ENCODE measurements around the gene ASB11.

ASB11 gene, protein sequence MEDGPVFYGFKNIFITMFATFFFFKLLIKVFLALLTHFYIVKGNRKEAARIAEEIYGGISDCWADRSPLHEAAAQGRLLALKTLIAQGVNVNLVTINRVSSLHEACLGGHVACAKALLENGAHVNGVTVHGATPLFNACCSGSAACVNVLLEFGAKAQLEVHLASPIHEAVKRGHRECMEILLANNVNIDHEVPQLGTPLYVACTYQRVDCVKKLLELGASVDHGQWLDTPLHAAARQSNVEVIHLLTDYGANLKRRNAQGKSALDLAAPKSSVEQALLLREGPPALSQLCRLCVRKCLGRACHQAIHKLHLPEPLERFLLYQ

DNA sequence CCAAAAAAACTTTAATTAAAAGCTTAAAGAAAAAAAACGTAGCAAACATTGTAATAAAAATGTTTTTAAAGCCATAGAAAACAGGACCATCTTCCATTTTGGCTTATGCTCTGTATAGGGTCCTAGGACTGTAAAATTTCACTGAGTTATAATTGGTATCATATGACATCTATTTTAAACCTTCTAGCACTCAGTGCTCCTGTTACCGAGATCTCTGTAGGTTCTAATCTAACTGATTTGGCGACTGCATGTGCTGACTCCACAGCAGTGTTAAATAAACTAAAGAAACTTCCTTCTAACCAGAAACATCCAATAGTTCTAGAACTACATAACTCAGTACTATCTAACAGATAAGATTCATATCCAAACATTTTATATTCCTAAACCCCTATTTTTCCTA, at the start of gene ASB11:
TSS of gene ASB11 (minus strand) at position 132 of the 400 bp plus-strand sequence. CDS start at position 97, 35 bp downstream.
- no peak for DNase-seq
- intact Hi-C loops (cut with DNase I), result no loop called here

DNA sequence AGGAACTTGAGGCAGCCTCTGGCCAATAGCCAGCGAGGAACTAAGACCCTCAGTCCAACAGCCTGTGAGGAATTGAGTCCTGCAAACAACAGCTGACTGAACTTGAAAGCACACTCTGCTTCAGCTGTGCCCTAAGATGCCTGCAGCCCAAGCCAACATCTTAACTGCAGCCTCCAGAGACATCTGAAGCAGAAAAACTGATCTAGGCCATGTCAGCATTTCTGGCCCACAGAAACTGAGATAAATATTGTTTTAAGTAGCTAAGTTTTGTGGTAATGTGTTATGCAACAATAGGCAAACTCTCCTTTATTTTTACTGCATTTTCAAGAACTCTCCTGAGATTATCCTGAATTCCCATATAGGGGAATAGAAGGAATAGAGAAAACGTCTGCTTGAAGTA, 44.3 kb upstream of the ASB11 start:
- DNase-seq, result no peak
- intact Hi-C loops (cut with DNase I), result no loop called here

DNA sequence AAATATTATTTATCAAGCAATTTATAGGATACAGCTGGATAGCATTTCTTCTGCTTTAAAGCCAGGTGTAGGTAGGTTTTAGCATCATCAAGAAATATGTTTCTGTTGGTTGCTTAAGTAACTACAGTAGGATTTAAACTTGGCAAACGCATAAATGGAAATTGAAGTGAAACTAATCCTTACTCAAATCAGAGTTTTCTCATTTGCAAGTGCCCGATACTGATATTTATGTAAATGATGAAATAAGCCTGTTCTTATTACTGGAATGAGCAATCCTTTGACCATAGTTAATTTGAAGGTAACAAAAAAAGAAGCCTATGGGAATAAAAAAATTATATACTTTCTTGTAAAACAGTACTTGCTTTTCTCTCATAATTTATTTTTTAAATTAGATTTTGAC, 43.1 kb upstream of the ASB11 start:
- intact Hi-C loops (cut with DNase I), result no loop called here
- DNase-seq, result no peak

DNA sequence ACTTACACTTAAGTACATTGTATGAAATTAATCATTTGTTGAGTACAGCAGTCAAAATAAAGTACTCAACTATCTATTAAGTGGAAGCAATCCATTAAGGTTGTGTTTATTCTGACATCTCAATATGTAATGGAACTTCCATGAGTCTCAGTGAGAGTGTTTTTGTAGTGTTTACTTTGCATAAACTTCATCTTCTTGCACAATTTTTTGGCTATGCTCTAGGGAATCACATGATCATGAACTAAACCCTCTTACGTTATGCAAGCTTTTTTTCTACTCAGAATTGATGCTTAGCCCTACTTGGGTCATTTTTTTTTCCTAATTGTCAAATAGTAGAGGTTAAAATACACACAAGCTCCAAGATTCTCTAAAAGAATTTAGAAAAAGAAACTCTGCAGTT, 41.0 kb upstream of the ASB11 start:
- no peak for DNase-seq
- intact Hi-C loops (cut with DNase I), result no loop called here

DNA sequence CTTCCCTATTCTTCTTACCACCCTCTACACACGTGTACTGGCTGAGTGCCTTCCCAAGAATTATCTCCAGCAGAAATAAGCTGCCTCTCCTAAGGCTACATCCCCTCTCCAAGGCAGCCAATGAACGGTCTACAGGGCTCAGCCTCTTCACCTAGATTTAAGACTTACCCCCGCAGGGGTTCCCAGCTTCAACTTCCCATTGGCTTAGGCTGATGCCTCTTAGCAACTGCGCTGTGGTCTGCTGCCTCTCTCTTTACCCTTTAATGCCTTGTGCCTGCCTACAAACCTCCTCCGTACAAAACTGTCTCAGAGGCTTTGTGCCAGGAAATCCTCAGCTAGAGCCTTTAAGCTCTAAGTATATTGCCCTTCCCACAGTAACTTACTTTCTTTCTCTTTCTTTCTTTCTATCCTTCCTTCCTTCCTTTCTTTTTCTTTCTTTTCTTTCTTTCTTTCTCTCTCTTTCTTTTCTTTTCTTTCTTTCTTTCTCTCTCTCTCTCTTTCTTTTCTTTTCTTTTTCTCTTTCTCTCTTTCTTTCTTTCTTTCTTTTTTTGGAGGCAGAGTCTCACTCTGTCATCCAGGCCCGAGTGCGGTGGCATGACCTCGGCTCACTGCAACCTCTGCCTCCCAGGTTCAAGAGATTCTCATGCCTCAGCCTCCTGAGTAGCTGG, 35.0 kb upstream of the ASB11 start:
- DNase-seq, result no peak
- intact Hi-C loops (cut with DNase I), result no loop called here

DNA sequence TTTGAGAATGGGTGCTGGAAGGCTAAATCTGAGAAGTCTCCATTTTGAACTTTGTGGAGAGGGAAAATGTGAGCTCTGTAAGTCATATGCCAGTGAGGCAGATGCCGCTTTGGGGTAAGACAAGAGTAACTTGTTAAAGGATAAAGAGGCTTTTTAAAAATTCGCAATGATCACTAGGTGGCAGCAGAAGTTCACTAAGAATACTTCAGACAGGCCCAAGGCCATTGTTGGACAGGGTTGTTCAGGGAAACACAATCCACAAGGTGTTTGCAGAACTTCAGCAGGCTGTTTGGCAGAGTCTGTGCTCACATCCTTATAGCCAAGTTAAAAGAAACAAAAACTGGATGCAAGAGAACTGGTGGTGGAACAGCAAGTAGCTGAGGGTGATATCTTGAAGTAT, 33.6 kb upstream of the ASB11 start:
- intact Hi-C loops (cut with DNase I), result loop anchor here (2.0 to 5.0 kb wide), 2 partner anchors 120 to 218 kb away; no protein-coding TSS in a partner anchor
- DNase-seq, result peak in 1 of 10 donors; percentile 18

DNA sequence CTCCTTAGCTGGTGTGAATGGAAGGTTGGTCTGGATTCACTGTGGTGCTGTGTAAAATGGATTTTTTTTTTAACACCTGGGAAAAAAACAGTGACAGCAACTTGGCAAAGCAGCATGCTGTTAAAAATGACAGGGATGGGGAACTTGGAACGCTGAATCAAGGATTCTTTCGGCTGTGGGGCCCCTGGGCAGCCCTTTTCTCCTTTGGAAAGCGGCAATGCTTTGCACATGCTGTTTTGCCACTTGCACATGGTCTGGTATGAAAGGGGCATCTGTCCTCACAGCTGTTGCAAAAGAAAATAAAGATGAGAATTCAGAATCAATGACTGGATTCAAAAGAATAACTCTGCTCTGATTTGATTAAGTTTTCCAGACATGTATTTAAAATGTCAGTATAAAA, 30.5 kb upstream of the ASB11 start:
- DNase-seq, result no peak
- intact Hi-C loops (cut with DNase I), result loop anchor here (5.0 kb wide), 1 partner anchor 221 kb away; no protein-coding TSS in a partner anchor

DNA sequence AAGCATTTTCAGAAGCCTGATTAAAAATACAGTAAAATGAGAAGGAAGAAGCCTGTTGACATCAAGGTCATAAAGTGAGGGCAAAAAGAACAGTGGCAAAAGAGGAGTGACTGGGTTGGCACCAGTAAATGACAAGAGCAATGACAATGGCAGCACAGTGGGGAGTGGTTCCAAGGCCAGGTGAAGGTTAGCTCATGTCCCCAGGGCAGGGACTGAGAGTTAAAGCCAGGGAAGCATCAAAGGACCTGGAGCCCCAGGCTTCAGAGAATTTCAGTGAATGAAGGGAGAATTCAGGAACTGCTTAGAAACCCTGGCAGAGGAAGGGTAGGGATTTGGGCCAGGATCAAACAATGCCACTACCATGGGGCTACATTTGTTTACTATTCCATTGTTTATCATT, 28.7 kb upstream of the ASB11 start:
- no peak for DNase-seq
- intact Hi-C loops (cut with DNase I), result no loop called here

DNA sequence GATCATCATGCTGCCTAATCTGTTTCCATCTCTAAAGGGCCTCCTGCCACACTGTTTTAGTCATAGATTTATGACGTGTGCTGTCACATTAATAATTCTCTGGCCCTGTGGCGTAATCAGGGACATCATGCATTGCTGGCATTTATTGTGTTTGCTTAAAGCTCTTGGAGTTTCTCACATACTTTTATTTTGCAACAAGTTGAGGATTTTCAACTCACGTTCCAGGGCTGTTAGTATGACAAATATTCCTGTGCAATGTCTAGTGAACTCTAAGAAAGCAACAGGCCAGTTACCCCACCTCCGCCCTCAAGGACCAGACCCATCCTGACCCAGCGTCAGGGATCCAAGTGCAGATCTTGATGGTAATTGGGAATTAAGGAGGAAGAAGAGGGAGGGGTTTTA, 27.6 kb upstream of the ASB11 start:
- intact Hi-C loops (cut with DNase I), result no loop called here
- DNase-seq, result no peak

DNA sequence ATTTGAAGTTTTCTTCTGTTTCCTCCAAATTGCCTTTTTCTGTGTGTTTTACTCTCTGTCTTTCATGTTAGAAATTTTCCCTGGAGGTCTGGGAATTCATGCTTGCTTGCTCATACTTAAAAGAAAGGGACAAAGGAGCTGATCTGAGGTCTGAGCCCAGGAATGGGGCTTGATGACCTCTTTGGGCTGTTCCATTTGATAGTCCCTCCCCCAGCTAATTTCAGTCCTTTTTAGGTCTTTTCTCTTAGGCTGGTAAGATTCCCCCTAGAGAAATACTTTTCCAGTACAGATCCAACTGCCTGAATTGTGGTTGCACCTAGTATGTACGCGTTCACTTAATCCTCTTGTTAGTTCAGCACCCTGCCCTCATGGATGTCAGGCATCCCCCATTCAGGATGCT, 25.4 kb upstream of the ASB11 start:
- intact Hi-C loops (cut with DNase I), result no loop called here
- no peak for DNase-seq

DNA sequence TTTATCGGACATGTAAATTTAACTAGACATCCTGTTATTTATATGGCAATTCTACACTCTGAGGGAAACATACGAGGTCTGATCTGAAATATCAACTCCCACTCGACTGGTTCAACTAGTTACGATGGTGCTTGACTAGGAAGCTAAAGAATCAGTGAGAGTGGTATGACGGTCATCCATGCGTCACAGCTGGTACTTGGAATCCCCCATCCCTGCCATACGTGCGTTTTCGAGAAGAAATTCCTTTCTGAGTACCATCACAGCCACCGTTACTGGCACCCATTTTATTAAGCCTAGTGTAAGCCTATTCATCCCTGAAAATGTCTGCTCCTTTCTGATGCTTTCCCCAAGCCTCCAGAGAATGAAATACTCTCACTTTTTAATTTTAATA, 20.6 kb upstream of the ASB11 start:
- intact Hi-C loops (cut with DNase I), result no loop called here
- DNase-seq, result peak in 2 of 10 donors; percentile 16 to 72

DNA sequence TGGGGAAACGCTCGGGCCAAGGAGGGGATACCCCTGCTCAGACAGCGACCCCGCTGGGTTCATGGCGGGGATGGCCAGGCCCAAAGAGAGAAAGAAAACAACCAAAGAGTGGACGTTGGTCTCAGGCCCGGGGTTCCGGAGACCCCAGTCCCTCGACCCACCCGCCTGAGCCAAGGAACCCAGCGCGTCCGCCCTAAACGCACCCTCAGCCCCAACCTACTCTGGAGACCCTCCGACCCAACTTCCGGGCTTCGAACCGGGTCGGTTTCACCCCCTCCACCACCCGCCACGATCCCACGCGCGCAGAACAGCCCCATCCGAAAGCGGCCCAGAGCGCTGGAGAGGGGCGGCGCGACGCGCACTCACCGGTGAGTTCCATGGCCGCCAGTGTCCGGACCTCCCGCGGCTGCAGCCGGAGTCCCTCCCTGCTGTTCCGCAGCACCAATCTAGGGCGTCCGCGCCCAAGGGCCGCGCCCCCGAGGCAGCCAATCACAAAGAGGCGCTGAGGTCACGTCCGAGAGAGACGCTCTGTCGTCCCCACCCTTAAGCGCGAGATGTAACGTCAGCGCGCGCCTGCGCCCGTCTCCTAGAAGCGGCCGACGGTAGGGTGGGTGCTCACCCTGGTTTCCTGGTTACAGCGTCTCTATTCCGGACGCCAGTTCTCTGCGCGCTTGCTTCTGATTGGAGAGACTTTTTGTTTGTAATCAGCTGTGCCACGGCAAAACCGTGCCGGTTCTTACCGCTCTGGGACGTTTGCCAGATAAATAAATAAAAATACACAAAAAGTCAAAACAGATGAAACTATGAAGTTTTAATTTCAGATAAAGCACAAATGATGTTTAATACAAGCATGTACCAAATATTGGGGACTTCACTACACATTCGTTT, 19.9 kb upstream of the ASB11 start, which contains the start of gene PIGA:
TSS of gene PIGA (minus strand) at position 389 of the 888 bp plus-strand sequence. CDS start 3,593 bp downstream, outside the sequence.
- peak; percentile 88 to 99 (median 93) for DNase-seq

DNA sequence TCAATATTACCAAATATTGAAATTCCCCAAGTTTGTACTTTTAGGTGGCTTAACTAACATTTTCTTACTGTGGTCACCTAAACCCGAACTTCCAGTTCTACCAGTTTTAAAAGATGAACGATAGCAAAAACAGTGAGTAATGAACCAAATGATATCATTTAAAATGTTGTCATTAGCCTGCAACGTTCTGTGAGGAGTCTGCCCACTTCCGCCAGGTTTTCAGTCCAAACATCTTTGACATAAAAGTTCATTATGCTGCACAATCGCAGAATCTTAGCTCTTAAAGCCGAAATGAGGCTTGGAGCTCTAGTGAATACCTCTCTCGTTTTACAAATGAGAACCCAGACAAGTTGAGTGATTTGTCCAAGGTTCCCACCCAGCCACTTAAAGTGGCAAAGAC, 19.1 kb upstream of the ASB11 start:
- no peak for DNase-seq
- intact Hi-C loops (cut with DNase I), result no loop called here

More for the DNA sequence above, 19.9 kb upstream of the ASB11 start, which contains the start of gene PIGA:
- intact Hi-C loops (cut with DNase I), result no loop called here

DNA sequence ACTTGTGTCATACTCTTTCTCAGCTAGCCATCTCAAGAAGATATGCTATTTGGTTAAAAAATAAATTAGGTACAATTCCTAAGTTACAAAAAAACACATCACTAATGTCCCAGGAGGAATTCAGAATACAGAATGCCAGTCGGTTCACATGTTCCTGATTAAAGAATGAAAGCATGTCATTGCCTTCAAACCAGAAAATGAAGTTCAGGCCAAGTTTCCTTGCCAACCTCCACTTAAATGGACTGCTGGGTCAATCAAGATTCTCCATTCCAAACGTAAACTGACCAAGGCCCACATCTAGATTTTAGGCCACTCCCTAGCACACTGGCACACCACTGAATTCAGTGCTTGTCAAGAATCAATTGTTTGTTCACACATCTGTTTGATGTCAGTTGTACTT, 13.4 kb upstream of the ASB11 start:
- intact Hi-C loops (cut with DNase I), result no loop called here
- no peak for DNase-seq

DNA sequence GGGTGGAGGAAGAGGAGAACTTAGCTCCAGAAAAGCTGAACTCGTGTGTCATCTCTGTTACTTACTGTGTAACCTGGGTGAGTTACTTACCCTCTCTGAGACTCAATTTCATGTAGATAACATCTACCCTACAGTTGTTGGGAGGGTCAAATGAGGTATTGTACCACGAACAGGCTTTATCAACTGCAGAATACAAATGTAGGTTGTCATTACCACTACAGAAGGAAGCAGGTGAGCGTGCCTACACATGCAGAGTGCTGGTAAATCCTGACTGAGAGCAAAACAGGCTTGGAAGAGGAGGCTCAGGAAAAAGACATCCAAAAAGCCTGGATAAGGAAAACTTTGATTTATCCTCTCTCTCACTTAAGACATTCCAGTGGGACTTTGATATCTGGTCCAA, 12.7 kb upstream of the ASB11 start:
- no peak for DNase-seq

DNA sequence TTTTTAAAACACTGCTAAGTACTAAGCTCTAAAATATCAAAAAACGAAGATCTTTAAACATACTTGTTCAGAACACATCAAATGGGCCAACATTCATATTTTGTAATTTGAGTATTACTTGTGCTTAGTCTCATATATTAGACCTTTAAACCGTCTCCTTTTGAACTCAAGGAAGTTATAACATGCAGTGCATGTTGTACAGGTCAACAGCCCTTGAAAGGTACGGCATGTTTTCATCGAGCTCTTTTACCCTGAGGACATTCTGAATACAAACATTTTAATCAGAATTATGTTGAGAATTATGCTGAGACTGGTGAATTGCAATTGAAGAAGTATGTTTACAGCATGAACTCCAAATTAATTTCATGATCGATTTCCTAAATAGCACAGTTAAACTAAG, 7.0 kb upstream of the ASB11 start:
- intact Hi-C loops (cut with DNase I), result no loop called here
- no peak for DNase-seq

More for the DNA sequence above, 12.7 kb upstream of the ASB11 start:
- intact Hi-C loops (cut with DNase I), result no loop called here

DNA sequence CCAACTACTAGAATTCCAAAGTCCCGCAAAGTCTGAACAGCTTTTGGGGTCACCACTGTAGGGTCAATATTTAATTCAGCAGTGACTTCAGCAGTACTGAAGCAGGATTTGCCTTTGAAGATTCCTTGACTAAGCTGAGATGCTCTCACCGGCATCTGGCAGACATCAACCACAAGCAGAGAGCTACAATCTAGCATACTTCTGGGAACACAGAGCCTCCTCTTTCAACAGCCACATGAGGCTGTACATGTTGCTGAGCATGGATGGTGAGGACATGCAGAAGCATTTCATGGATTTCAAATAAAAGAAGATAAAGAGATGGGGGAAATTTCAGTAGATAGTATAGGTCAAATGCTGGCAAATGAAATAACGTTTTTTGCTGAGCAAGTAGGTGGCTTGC, 6.6 kb upstream of the ASB11 start:
- DNase-seq, result no peak
- intact Hi-C loops (cut with DNase I), result no loop called here

DNA sequence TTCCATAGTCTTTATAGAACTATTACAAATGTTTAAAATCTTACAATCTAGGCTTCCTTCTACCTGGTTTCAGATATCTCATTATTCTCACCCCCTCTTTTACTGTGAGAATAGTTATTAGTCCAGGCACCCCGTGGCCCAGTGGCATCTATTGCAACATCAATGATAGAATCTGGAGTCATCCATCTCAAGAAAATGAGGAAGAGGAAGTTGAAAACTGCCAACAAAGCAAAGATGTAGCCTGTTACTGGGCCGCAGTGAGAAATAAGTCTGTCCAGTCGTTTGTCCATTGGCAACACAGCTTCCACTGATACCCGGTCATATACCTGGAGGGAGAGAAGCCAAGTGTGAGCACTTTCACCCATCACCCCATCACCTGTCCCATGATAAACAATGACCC, 6.0 kb upstream of the ASB11 start:
- no peak for DNase-seq
- intact Hi-C loops (cut with DNase I), result no loop called here

DNA sequence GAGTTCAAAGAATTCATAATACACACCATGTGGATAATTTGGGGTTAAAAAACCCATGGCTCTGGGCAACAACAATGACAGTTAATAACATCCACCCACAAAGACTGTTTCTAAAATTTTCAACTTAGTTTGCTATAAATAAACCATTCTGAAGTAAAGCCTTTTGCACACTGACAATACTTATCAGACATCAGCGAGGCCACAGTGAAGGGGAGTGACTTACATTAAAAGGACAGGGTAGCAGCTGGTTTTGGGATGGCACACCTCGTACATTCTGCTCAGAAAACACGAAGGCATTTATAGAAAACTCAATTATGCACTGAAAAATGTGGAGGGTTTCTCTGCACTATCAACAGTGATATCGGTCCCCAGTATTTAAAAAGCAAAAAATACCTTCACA, 4.9 kb upstream of the ASB11 start:
- intact Hi-C loops (cut with DNase I), result no loop called here
- no peak for DNase-seq

DNA sequence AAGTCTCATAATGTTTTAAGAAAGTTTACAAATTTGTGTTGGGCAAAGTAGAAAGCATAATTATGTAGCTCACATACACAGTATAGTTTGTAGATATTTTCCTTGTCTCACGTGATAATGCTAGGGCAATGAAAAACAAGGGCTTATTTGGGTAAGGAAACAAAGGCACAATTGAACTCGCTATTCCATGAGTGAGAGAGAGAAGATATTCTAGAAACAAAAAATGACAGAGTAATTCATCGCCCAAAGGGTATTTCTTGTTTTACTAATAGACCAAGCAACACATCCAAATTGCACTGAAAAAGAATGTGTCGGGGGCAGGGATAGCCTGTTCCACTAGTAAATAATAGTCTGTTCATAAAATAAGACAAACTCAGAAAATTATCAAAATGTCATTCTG, 3.6 kb upstream of the ASB11 start:
- intact Hi-C loops (cut with DNase I), result no loop called here

DNA sequence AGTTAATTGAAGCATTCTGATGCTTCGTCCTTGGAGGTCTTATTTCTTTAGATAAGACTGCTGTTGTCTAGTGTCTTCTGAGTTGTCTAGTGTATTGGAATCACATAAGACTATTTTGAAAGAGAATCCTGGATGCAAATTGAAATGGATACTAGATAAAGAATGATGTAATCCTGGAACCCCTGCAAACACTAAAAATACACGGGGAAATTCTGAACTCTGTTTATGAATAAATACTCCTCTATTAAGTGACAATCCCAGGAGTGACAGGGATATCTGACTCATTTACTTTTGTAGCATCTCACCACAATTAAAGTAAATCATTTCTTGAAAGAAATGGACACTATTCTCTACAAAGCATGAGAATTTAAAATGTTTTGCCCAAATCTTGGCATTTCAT, 968 bp downstream of the ASB11 start:
- intact Hi-C loops (cut with DNase I), result no loop called here
- DNase-seq, result no peak

More for the DNA sequence above, 3.6 kb upstream of the ASB11 start:
- DNase-seq, result no peak
